ENCODE measurements around the gene ACAP3.

ACAP3 gene

GRCh38 chr1:1307923-1308755, at the start of gene ACAP3, which contains the start of gene PUSL1:
ACAP3 (minus strand) TSS chr1:1307930; CDS start chr1:1307815, 115 bp downstream.
PUSL1 (plus strand) TSS chr1:1308597; CDS start chr1:1308644, 47 bp downstream.
- DNase-seq (ENCODE audit: low read depth) = peak; percentile 73

- no peak for DNase-seq (ENCODE audit: low read depth)
These were observed 49.2 kb upstream of the ACAP3 start for GRCh38 chr1:1356796-1357401.

DNA sequence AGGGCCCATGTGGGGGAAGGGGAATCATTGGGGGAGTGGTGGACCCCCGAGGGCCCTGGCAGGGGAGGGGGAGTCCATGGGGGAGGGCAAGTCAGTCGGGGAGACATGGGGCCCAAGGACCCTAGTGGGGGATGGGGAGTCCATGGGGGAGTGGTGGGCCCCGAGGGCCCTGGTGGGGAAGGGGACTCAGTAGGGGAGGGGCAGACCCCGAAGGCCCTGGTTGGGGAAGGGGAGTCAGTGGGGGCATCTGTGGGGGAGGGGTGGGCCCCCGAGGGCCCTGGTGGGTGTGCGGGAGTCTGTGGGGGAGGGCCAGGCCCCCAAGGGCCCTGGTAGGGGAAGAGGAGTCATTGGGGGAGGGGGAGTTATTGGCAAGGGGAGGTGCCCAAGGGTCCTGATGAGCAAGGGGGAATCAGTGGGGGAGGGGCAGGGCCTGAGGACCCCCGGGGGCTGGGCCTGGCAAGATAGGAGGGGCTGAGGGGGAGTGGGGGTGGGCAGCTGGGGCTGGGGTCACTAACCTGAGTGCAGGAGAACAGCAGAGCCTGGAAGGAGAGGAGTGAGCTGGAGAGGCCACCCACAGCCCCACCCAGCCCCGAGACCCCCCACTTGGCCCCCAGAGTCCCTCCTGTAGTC, 48.6 kb upstream of the ACAP3 start:
- no peak for DNase-seq (ENCODE audit: low read depth)

DNA sequence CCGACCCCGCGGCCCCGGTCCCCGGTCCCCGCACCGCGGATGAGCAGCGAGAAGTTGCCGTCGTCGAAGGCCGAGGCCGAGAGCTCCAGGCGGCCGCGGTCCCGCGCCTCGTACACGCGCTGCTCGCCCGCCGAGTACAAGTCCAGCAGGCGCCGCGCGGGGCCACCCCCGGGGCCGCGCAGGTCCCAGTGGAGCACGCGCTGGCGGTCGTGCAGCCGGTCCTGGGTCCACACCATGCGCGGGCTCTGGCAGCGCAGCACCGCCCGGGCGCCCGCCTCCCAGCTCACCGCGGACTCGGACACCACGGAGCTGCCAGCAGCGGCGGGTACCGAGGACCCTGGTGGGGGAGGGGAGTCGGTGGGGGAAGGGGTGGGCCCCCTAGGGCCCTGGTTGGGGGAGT, 47.7 kb upstream of the ACAP3 start:
- DNase-seq (ENCODE audit: low read depth) = no peak

- no peak for DNase-seq (ENCODE audit: low read depth)
These were observed 46.8 kb upstream of the ACAP3 start for GRCh38 chr1:1354271-1355247.

DNA sequence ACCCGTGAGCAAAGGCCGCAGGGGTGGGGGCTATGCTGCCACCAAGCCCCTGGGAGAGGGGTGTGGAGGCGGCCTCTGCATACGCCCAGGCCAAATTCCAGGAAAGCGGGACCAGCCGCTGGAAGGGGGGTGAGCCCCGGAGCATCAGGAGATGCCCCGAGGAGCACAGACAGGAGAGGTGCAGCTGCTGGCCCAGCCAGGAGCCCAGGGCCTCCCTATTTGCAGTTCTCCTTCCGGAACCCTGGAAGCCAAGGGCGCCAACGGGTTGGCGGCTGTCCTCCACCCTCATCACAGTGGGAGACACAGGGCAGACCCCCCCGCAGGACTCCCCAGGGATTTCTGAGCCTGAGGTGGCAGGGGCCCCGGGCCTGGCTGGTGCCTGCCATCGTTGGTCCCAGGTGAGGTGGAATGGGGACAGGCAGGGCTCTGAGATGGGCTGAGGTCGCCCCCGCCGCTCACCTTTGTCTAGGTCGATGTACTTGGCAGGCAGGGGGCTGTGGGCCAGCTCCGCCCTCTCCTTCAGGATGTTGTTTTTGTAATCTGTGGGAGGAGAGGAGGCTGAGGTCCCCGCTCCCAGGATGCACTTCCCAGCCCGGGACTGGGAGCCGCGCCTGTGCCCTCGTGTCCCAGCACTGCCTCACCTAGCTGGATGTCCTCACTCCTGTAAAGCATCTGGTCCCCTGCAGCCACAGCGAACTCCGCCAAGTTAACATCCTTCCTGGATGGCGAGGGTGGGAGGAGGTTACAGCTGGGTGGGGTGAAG, 45.8 kb upstream of the ACAP3 start:
- no peak for DNase-seq (ENCODE audit: low read depth)

- no peak for DNase-seq (ENCODE audit: low read depth)
These were observed 45.2 kb upstream of the ACAP3 start for GRCh38 chr1:1352786-1353388.

GRCh38 chr1:1351511-1352427, 44.0 kb upstream of the ACAP3 start:
- DNase-seq (ENCODE audit: low read depth) = no peak

DNA sequence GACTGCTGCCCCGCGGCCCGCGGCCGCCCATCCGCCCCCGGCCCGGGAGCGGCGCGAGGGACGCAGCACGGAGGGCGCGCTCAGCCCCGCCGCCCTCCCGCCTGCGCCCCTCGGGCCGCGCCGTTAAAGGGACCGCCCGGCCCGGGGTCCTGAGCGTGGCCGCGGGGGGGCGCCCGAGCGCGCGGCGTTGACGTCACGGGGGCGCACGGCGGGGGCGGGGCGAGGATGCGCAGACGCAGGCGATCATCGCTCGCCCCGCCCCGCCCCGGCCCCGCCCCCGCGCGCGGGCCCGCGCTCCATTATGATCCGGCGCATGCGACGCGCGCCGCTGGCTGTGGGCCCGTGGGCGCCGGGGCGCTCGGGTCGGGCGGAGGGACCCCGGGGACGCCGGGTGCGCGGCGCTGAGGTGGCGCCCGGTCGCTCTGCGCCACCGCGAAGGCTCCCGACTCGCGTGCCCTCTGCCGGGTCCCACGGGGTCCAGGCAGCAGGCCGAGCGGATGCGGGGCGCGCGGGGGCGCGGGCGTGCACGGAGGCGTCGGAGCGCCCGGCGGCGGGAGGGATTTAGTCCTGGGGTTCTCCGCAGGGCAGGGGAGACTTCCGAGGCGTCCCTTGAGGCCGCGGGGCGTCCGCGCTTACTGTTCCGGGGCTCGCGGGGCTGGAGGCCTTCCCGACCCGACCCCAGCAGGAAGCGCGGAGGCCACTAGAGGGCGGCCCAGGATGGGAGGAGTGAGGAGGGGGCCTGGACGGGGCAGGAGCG, 41.7 kb upstream of the ACAP3 start, which contains the start of gene DVL1:
TSS of gene DVL1 (minus strand) at position 163 of the 757 bp plus-strand sequence. CDS start 353 bp downstream, outside the sequence.
- no peak for DNase-seq (ENCODE audit: low read depth)

- no peak for DNase-seq (ENCODE audit: low read depth)
These were observed 40.9 kb upstream of the ACAP3 start for GRCh38 chr1:1348420-1349255.

DNA sequence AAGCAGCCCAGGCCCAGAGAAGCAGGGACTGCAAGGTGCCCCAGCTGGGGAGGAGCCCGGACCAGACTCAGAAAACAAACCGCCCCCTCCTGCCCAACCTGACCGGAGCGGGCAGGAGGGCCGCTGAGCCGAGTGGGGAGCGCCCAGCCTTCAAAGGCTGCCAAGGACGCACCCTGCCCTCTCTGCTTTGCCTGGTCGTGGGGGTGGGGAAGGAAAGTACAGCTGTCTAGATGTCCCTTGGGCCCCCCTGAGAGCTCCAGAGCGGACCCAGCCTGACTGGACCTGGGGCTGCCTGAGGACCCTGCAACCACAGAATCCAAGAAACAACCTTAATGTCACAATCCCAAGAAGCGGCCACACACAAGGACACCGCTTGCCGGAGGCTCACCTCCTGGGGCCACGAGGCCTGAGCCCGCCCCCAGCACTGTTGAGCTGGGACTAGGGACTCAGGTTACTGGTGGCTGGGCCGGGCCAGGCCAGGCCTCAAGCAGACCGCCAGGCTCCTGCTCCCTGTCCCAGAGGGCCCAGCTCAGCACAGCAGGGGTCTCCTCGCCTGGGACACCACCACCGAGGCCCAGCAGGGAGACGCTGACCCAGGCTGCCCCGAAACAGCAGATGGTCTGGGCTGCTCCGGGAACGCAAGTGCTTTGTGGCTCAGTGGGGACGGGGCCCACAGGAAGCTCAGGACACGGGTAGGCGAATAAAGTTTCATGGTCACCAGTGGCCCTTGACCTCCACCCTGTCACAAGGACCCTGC, 40.1 kb upstream of the ACAP3 start:
- DNase-seq (ENCODE audit: low read depth) = no peak

GRCh38 chr1:1347026-1347595, 39.4 kb upstream of the ACAP3 start:
- no peak for DNase-seq (ENCODE audit: low read depth)

DNA sequence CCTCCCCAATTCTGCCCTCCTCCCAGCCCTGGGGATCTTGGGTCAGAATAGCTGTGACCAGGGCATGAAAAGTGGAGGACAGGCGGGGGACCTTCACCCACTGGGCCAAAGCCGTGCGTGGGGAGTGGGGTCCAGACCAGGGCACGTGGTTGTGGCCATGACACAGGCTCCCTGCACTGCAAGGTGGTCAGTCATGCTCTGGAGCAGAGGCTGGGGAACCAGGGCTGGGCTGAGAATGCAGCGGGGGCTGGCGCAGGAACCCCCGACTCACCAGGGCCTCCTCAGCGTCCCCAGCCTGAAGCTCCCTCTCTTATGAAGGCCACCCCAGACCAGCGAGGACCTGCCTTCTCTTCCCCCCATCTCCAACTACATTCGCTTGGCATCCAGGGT, 38.8 kb upstream of the ACAP3 start:
- DNase-seq (ENCODE audit: low read depth) = no peak

GRCh38 chr1:1345860-1346500, 38.2 kb upstream of the ACAP3 start:
- no peak for DNase-seq (ENCODE audit: low read depth)

DNA sequence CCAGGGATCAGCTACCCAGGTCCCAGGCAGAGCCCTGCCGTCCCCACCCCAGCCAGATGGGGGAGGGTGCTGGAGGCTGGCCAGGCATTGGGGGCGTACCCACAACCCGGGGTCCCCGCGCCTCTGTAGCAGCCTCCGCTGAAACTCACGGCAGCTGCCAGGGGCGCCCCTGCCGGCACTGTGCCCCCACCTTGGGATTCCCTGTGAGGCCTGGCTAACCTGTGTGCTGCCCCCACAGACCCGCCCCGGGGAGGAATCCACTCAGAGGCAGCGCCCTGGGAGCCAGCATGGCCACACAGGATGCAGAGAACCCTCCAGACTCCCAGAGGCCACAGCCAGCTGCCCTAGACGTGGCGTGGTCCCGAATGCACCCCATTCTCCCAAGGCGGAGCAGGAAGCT, 37.7 kb upstream of the ACAP3 start:
- no peak for DNase-seq (ENCODE audit: low read depth)
